RPMI7951 (cell line): ENCODE measurements around the gene GALNT2. TPM values are rescaled to one million over a fixed set of nuclear protein-coding genes. Genes with fewer than 3 reads are reported as not detected.

Experiments used
- DNase-seq: peaks from one replicate; pipeline ENCODE4 v3.0.0-alpha.2; 2012; ENCODE audit warnings: low read depth
- total RNA-seq: library from RNA; depleted of rRNA; stranded (reverse); fragments of >200 nt; shearing (Covaris generic); gene quantifications from 2 replicates; pipeline ENCODE4 v1.2.3, GENCODE V29; 2014

Gene GALNT2
- total RNA-seq, 1 experiment from 2014 or later = 26.6 TPM

DNA sequence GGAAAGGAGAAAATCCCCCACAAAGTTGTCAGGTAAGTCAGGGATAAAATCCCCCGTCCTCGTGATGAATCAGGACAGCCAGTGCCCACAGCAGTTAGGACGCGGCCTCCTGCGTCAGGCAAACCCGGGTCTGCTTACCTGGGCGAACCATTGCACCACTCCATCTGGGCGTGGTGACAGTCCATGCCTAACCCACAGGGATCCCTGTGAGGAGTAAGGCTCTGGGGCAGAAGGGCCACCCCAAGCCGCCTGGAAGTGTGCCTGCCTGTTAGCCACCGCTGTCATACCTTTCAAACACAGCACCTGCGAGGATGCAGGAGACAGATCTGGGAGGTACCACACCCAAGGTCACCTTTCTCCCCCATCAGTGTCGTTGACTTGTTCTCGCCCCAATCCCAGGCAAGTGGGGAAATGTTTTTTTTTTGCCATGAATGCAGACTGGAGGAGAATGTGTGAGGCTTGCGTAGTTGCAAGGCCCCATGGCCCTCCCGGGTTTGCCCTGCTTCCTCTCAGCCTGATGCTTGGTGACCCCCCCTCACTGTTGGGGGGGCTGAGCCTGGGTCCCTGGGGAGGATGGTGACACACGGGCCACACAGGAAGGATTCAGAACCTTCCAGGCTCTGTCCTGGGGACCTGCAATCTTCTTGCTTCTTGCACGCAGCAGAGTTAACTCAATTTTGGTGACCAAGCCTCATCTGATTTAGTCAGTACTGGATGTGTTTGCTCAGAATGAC is 252.1 kb downstream of the GALNT2 start:
- DNase-seq = no peak

DNA sequence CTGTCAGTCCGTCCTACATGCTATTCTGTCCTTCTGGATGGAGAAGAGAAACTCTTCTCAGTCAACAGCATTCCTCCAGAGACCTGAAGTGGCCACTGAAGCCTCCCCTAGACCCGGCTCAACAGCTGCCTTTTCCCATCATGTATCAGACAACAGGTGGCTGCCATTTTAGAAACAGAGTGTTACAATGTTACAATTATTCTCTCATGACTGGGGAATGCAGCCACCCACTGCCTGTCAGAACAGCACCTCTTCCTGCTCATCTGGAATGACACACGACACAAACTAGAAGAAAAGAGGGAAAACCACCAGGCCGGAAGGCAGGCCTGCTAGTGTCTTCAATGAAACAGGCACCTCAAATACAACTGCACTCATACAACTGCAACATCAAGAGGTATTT is 253.8 kb downstream of the GALNT2 start:
- no peak for DNase-seq

DNA sequence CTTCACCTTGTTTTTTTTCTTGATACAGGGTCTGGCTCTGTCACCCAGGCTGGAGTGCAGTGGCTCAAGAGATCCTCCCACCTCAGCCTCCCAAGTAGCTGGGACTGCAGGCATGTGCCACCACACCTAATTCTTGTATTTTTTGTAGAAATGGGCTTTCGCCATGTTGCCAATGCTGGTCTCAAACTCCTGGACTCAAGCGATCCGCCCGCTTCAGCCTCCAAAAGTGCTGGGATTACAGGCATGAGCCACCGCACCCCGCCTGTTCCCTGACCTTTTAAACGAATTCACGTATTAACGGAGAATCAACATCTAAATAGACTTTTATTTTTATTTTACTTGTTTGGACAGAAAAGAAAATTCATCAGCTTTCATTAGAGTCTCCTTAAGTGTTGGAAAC is 254.3 kb downstream of the GALNT2 start:
- DNase-seq = no peak

DNA sequence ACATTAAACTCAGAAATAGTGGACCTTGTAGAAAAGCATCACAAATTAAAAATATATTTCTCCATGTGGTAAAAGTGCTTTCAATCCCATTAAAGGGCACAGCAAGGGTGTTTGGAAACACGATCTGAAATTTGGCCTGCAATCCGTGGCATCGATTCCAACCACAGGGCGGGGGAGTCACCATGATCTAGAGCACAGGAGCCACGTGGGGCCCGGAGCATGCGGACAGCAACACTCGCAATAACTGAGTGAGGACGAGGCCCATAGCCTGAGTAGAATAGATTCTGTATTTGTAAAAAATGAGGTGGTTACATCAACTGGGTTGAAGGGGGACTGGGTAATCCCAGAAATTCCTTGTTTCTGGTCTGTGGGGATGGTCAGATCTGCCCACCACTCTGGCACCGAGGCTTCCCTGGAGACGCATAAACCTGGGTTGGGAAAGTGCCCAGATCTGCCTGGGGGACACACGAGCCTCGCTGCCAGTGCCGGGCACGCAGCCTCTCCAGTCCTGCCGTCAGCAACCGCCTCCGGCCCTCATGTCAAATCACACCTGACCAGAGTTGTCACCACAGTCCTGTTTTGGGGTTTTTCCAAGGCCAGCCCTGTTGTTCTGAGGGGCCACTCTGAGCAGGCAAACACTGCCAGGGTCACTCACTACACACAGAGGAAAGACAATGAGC is 254.8 kb downstream of the GALNT2 start:
- DNase-seq = no peak

DNA sequence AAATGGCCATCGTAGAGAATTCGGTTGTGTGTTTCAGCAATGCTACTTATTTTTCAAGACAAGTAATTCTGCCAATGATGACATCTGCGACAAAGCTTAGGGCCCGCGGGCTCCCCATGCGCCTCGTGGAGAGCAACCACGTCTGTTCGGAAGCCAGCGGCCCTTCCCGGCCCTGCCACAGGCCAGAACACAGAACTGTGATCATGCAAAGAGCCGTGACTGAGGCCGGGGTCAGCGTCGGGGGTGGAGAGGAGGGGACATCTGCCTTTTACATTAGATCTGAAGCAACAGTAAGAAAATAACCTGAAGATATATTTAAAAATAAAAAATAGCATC is 255.4 kb downstream of the GALNT2 start:
- DNase-seq = no peak

DNA sequence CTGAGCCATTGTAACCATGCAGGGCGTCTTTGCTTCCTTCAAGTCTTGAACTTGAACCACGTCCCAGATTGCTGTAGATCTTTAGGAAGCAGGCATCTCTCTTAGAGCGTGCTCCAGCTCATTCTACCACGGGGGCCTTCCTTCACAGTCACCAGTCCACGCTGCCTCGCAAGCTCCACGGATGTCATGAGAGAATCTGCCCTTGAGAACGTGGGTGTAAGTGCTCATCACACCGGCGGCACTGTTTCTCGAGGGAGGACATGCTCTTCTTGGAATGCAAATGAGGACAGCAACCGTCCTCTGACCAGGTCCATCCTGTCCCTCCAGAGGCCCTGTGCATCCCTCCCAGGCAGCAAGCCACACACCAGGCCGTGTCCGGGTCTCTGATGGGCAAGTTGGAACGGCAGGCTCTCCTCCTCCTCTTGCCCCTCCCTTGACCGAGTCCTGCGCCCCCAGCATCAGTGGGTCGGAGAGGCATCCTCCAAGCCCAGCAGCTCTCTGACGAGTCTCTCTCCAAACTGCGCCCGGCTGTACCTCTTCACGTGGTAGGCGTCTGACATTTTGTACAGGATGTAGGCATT is 256.0 kb downstream of the GALNT2 start:
- DNase-seq = no peak

DNA sequence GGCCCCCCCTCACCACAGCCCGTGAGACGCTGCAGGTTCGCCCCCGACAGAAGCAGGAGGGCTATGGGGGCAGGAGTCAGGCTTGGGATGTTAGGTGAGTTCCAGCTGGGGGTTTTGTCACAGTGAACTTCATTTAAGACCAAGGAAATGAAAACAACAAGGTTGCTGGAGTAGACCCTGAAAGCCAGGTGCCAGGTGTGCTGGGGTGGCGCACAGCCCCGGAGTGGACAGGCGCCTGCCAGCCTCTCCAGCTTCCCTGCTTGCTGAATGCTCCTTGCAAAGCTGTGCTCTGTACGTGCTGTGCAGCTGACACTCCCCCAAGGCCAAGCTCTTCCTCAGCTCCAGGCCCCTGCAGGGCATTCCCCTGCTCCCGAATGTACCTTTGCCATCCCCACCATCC is 256.6 kb downstream of the GALNT2 start:
- no peak for DNase-seq

DNA sequence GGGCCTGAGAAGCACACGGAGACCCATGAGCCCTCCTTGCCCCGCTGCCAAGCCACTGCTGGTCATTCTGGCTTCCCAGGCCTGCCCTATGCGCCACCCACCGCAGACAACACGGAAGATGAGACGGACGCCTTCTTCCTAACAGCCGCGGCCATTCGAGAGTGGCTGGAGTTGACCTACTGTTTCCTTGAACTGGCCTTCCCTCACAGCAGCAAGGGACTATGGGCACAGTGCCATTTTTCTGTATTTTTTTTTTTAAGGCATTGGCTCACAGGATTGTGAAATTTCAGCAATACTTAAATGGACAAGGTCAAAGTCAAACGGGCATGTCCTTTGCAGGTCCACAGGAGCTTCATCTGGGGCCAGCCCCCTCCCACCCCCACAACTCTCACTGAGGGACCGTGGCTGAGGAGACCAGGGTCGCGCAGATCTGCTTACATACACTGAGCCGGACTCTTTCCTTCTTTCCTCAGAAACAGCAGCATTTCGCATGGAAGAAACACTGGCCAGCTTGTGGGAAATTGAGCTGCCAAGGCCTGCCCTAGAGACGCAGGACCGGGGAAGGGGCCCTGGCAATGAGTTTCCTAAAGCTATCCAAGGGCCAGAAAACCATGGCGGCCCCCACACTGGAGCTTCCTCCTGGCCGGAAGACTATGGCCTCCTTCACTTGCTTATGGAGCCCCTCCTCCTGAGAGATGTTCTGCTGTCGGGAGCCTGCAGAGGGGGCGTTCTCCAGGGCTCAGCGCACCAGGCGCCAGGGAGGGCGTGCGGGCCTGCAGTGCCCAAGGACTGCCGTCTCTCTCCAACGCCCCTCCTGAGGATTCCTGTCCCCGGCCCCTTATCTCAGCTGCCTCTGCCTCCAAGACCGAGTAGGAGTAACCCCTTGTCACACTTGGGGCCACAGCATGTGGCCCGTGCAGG is 260.2 kb downstream of the GALNT2 start:
- DNase-seq = no peak

DNA sequence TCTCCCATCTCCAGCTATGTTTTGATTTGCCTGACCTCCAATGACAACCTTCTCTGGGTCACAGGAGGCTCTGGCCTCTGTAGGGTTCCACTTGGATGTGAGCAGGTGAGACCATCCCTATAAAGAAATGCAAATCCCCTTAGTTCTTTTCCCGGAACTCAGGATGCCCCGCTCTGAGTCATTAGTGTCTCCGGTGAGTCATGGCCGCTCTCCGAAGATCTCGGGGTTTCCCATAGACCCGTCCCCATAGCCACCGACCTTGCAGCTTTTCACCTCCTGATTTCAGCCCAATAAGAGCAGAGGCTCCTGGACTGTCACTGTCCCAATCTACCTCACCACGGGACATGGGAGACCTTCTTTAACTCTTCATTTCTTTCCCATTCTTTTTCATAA is 260.9 kb downstream of the GALNT2 start:
- peak; percentile 63 for DNase-seq

DNA sequence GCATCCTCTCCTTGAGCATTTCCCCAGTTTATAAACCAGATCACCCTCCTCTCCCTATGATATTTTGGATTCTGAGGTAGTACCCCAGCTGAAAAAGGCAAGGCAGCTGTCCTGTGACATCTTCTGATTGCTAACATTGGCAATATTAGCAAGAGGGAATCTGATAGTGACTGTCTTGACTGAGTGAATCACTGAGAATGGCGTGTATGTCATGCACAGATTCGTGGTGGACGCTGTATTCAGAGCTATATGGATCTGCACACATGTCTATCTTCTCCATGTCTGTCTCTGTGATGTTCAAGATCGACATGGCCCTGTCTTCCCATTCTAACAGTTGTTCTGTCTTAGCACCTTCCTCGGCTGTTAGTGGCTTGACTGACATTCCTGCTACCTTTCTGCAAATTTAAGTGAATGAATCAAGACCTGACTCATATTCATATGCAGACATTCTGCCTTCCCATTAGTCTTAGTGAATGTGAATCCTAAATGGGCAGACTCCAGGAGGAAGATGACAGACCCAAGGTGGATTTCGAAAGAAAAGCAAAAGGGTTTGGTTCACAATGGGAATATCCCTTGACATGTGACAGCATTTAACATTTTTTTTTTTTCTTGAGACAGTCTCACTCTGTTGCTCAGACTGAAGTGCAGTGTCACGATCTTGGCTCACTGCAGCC is 261.4 kb downstream of the GALNT2 start:
- peak; percentile 46 for DNase-seq

DNA sequence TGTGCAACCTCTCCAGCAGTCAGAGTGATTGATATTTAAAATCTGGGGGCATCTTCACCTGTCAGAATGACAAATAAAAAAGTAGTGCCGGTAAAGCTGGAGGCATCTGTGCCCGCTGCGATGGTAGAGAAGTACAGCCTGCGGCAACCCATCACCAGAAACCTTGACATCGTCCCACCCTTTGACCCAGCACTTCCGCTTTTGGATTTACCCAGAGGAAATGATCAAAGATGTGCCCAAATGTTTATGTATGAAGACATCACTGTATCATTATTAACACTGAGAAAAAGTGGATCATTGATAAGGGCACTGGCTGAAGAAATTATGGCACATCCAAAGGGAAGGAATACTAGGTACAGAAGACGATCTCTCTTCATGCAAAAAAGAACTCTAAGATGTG is 263.1 kb downstream of the GALNT2 start:
- no peak for DNase-seq
